ENCODE results near the gene TPBG. TPM values are rescaled to one million over a fixed set of nuclear protein-coding genes. Genes with fewer than 3 reads are reported as not detected.

Gene TPBG
- total and polyA plus RNA-seq, 11 donors: 1.0 to 10.0 (median 2.6) TPM

- Histone ChIP-seq H3K4me1 (no peaks in the 10 kb centered on the region), H3K9me3 (no peaks in the 10 kb centered on the region), H3K27me3 (no peaks in the 10 kb centered on the region), H3K27ac (no peak overlapping the region), H3K36me3 (no peaks in the 10 kb centered on the region), H3K4me3 (no peak overlapping the region)
- no peak for TF ChIP-seq CTCF (IDR thresholded peaks at IDR 0.05)
- ATAC-seq (no peak), DNase-seq (no peak)
- intact Hi-C loops (cut with DNase I): no loop called here
- WGBS, 4 donors: 72 to 84% (median 80%) methylated on average over 2 of the region's 2 CpGs
Measured at GRCh38 chr6:82408952-82409431, 45.4 kb downstream of the TPBG start.

DNA sequence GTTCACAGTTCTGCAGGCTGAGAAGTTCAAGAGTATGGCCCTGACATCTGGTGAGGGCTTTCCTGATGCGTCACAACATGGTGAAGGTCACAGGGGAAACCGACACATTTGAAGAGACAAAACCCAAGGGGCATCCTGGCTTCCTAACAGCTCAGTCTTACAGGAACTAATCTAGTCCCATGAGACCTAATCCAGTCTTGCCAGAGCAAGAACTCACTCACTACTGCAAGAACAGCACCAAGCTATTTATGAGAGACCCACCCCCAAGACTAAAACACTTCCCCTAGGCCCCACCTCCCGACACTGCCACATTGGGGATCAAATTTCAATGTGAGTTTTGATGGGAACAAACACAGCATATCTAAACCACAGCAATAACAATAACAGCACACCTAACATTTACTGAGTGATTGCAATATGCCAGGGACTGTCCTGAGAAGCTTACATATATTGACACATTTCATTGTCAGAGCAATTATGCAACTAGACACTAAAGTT, 46.6 kb downstream of the TPBG start:
- no peak for DNase-seq
- intact Hi-C loops (cut with DNase I): no loop called here
- 53 to 65% (median 60%) methylated on average over 3 of the region's 3 CpGs for WGBS, 4 donors

GRCh38 chr6:82413868-82414267, 50.3 kb downstream of the TPBG start:
- Histone ChIP-seq H3K36me3 (no peaks in the 10 kb centered on the region), H3K27ac (no peak overlapping the region), H3K27me3 (no peaks in the 10 kb centered on the region), H3K9me3 (no peaks in the 10 kb centered on the region), H3K4me1 (no peaks in the 10 kb centered on the region), H3K4me3 (no peak overlapping the region)
- ATAC-seq: no peak
- TF ChIP-seq POLR2A (IDR thresholded peaks at IDR 0.05) (no peak), CTCF (IDR thresholded peaks at IDR 0.05) (no peak)
- intact Hi-C loops (cut with DNase I): no loop called here
- 66 to 77% (median 72%) methylated on average over 2 of the region's 2 CpGs for WGBS, 4 donors
- DNase-seq: no peak

More for the DNA sequence above, 46.6 kb downstream of the TPBG start:
- Histone ChIP-seq H3K4me3 (no peak overlapping the region), H3K27ac (no peak overlapping the region), H3K27me3 (no peaks in the 10 kb centered on the region), H3K4me1 (no peaks in the 10 kb centered on the region), H3K9me3 (no peaks in the 10 kb centered on the region), H3K36me3 (no peaks in the 10 kb centered on the region)
- peak in 1 of 4 donors; percentile 16 for ATAC-seq
- TF ChIP-seq CTCF (IDR thresholded peaks at IDR 0.05) (no peak), POLR2A (IDR thresholded peaks at IDR 0.05) (no peak)

DNA sequence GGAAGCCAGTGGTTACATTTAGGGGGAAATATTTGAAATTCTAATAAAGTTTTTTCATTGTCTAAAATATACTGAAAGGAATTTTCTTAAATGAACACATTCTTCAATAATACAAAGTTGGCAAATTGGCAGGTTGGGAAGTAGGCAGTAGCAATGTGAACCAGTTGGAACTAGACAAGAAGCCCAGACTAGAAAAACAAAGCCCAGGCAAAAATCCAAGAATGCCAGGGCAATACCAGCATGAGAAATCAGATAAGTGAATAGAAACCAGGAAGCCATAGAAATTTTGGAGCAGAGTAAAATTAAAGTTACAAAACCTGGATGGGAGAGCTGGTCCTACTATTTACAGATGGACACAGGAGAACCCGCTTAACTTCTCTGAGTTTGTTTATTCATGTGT, 52.2 kb downstream of the TPBG start:
- intact Hi-C loops (cut with DNase I): no loop called here

More for the DNA sequence above, 52.2 kb downstream of the TPBG start:
- H3K9me3 ChIP-seq: no peaks in the 10 kb centered on the region
- no peaks in the 10 kb centered on the region for H3K27me3 ChIP-seq
- no peak overlapping the region for H3K27ac ChIP-seq
- TF ChIP-seq CTCF (IDR thresholded peaks at IDR 0.05) (no peak), POLR2A (IDR thresholded peaks at IDR 0.05) (no peak)
- WGBS, 4 donors: 94 to 100% (median 97%) methylated on average over 1 of the region's 1 CpG
- no peak overlapping the region for H3K4me3 ChIP-seq
- no peaks in the 10 kb centered on the region for H3K4me1 ChIP-seq
- no peaks in the 10 kb centered on the region for H3K36me3 ChIP-seq
- DNase-seq: no peak
- ATAC-seq: no peak
